GM19193 (cell line): ENCODE measurements around the gene GALNT10.

Source experiments
- POLR2A ChIP-seq: IDR thresholded peaks from 4 replicates; pipeline ENCODE4 v1.6.1; 2011; ENCODE audit not compliant: insufficient read depth, insufficient read length; ENCODE audit errors: extremely low read depth

Gene GALNT10

GRCh38 chr5:154429341-154429740, 238.8 kb downstream of the GALNT10 start:
- no peak for TF ChIP-seq POLR2A

GRCh38 chr5:154430466-154430865, 239.9 kb downstream of the GALNT10 start:
- no peak for TF ChIP-seq POLR2A

GRCh38 chr5:154430961-154431630, 240.6 kb downstream of the GALNT10 start:
- no peak for TF ChIP-seq POLR2A

- no peak for TF ChIP-seq POLR2A
Measured at GRCh38 chr5:154435226-154435625, 244.7 kb downstream of the GALNT10 start.

GRCh38 chr5:154437281-154437965, 246.9 kb downstream of the GALNT10 start:
- TF ChIP-seq POLR2A, result no peak

GRCh38 chr5:154440540-154440939, 250.0 kb downstream of the GALNT10 start:
- no peak for TF ChIP-seq POLR2A

- TF ChIP-seq POLR2A, result no peak
Measured at GRCh38 chr5:154442801-154443200, 252.3 kb downstream of the GALNT10 start.

- TF ChIP-seq POLR2A, result no peak
Measured at GRCh38 chr5:154444556-154445421, 254.3 kb downstream of the GALNT10 start.

GRCh38 chr5:154445422-154446194, 255.1 kb downstream of the GALNT10 start, which contains the start of gene SAP30L:
Gene SAP30L (plus strand): TSS chr5:154445997. CDS start chr5:154446605, 608 bp downstream.
- peak; percentile 81 for TF ChIP-seq POLR2A

GRCh38 chr5:154446195-154447088, 255.9 kb downstream of the GALNT10 start:
- TF ChIP-seq POLR2A, result no peak

GRCh38 chr5:154447089-154447725, 256.7 kb downstream of the GALNT10 start:
- no peak for TF ChIP-seq POLR2A

- no peak for TF ChIP-seq POLR2A
Measured at GRCh38 chr5:154449786-154450185, 259.3 kb downstream of the GALNT10 start.

GRCh38 chr5:154451957-154452356, 261.4 kb downstream of the GALNT10 start:
- TF ChIP-seq POLR2A, result no peak

GRCh38 chr5:154455585-154455984, 265.1 kb downstream of the GALNT10 start:
- no peak for TF ChIP-seq POLR2A

- no peak for TF ChIP-seq POLR2A
Measured at GRCh38 chr5:154456540-154456939, 266.0 kb downstream of the GALNT10 start.
